A549 (cell line): ENCODE measurements around the gene PPAT. TPM values are rescaled to one million over a fixed set of nuclear protein-coding genes. Genes with fewer than 3 reads are reported as not detected.

Experiments
- ATAC-seq, 2 experiments: fragments of 200-7000 bp in 1 of 2; fragments of >200 bp in 1 of 2; cut with Nextera tagmentation in 1 of 2; cut with Tn5 transposase in 1 of 2; 3 replicates each; pipeline versions ENCODE4 v1.8.0 to v1.9.1; 2018 to 2020; ENCODE audit warnings: mild to moderate bottlenecking in 1 of 2, moderate library complexity in 1 of 2
- CTCF ChIA-PET: fragments of 300-600 bp; sonication (Branson Sonifier 250); formaldehyde crosslinking; extraction: SDS; loops from one replicate; lab custom pipeline; 2021; ENCODE audit warnings: antibody characterized with exemption, inconsistent platforms; lab: Yijun Ruan, JAX
- POLR2A ChIA-PET: fragments of 350-600 bp; formaldehyde crosslinking; extraction: SDS; loops from one replicate; lab custom pipeline; 2021; ENCODE audit warnings: antibody characterized with exemption, inconsistent platforms; lab: Yijun Ruan, JAX
- DNase-seq, 2 experiments: peaks; one replicate each; pipeline versions ENCODE4 v3.0.0 to v3.0.0-alpha.2; 2011 to 2016; ENCODE audit warnings: low read depth in 1 of 2, low spot score in 1 of 2
- FAIRE-seq: peaks from 2 replicates; lab custom pipeline; 2011; peaks lifted over from hg19 to GRCh38; lab: Jason Lieb, UNC
- H3K27ac ChIP-seq, 2 experiments: fragments of >200 bp; sonication (Bioruptor Twin); formaldehyde crosslinking; 3 replicates each; pipeline ENCODE4 v1.5.1; 2016 to 2017
- H3K4me1 ChIP-seq: fragments of >200 bp; sonication (Bioruptor Twin); formaldehyde crosslinking; 3 replicates; pipeline ENCODE4 v1.6.1; 2016
- H3K4me2 ChIP-seq: fragments of >200 bp; sonication (Bioruptor Twin); formaldehyde crosslinking; 3 replicates; pipeline ENCODE4 v1.6.1; 2016
- H3K4me3 ChIP-seq: fragments of >200 bp; sonication (Bioruptor Twin); formaldehyde crosslinking; 3 replicates; pipeline ENCODE4 v1.5.1; 2016
- H3K9me3 ChIP-seq: fragments of >200 bp; sonication (Bioruptor Twin); formaldehyde crosslinking; 3 replicates; pipeline ENCODE4 v1.6.1; 2016
- CHD2 ChIP-seq: fragments of 150-350 bp; IDR thresholded peaks from 2 replicates; pipeline ENCODE4 v1.6.1; 2014; ENCODE audit warnings: low read length; ENCODE audit not compliant: partially characterized antibody
- CHD4 ChIP-seq: fragments of 200-600 bp; sonication (generic); IDR thresholded peaks from 2 replicates; pipeline ENCODE4 v1.6.1; 2016; ENCODE audit warnings: antibody characterized with exemption, mild to moderate bottlenecking, borderline replicate concordance
- EHF ChIP-seq: fragments of 250-450 bp; sonication (Bioruptor Pico); IDR thresholded peaks from 2 replicates; pipeline ENCODE4 v1.5.0; 2020; ENCODE audit warnings: mild to moderate bottlenecking
- EP300 ChIP-seq, 2 experiments: fragments of >200 bp; sonication (Bioruptor Twin); formaldehyde crosslinking; IDR thresholded peaks; 2 replicates in 1 of 2; 3 replicates in 1 of 2; pipeline ENCODE4 v1.6.1; 2016 to 2017
- FOSL2 ChIP-seq, 2 experiments: fragments of 450-650 bp in 1 of 2; fragments of >200 bp in 1 of 2; sonication (Bioruptor Twin) in 1 of 2; formaldehyde crosslinking; IDR thresholded peaks; 2 replicates each; pipeline versions ENCODE4 v1.5.0 to v1.6.1; 2016 to 2020; ENCODE audit warnings: mild to moderate bottlenecking in 1 of 2, moderate library complexity in 1 of 2
- GATA3 ChIP-seq: IDR thresholded peaks from 2 replicates; pipeline ENCODE4 v1.6.1; 2012; ENCODE audit warnings: borderline replicate concordance
- JUN ChIP-seq, 2 experiments: fragments of >200 bp; sonication (Bioruptor Twin); formaldehyde crosslinking; IDR thresholded peaks; 2 replicates in 1 of 2; 3 replicates in 1 of 2; pipeline ENCODE4 v1.6.1; 2016 to 2017
- KDM1A ChIP-seq: fragments of 200-600 bp; sonication (generic); IDR thresholded peaks from 2 replicates; pipeline ENCODE4 v1.6.1; 2016; ENCODE audit warnings: low read depth, mild to moderate bottlenecking
- NFE2L2 ChIP-seq: fragments of 150-350 bp; conservative IDR thresholded peaks from 2 replicates; pipeline ENCODE4 v1.6.1; 2014; ENCODE audit warnings: low read length
- POLR2AphosphoS2 ChIP-seq: conservative IDR thresholded peaks from 2 replicates; pipeline ENCODE4 v1.6.1; 2012; ENCODE audit warnings: low read length, improper control_type of control experiment, inconsistent platforms
- RARB ChIP-seq: fragments of 250-450 bp; sonication (Bioruptor Pico); IDR thresholded peaks from 2 replicates; pipeline ENCODE4 v1.8.0; 2021; ENCODE audit warnings: mild to moderate bottlenecking, moderate library complexity
- RCOR1 ChIP-seq: fragments of 150-350 bp; IDR thresholded peaks from 2 replicates; pipeline ENCODE4 v1.6.1; 2014; ENCODE audit warnings: antibody characterized with exemption, low read length, low read depth
- RNF2 ChIP-seq: fragments of 200-600 bp; sonication (generic); IDR thresholded peaks from 2 replicates; pipeline ENCODE4 v1.6.1; 2016; ENCODE audit warnings: low read depth, mild to moderate bottlenecking, antibody characterized with exemption, moderate library complexity, borderline replicate concordance
- SREBF2 ChIP-seq: fragments of 450-650 bp; IDR thresholded peaks from 2 replicates; pipeline ENCODE4 v1.6.1; 2014; ENCODE audit warnings: mild to moderate bottlenecking, moderate library complexity
- TFCP2L1 ChIP-seq: fragments of 250-450 bp; sonication (Bioruptor Pico); IDR thresholded peaks from 2 replicates; pipeline ENCODE4 v1.5.0; 2021; ENCODE audit warnings: mild to moderate bottlenecking
- ZC3H11A ChIP-seq: fragments of 450-650 bp; IDR thresholded peaks from 2 replicates; pipeline ENCODE4 v1.6.1; 2014; ENCODE audit warnings: antibody characterized with exemption, mild to moderate bottlenecking
- ZSCAN20 ChIP-seq: fragments of 250-450 bp; sonication (Bioruptor Pico); IDR thresholded peaks from 2 replicates; pipeline ENCODE4 v1.8.0; 2022; ENCODE audit warnings: mild to moderate bottlenecking, moderate library complexity
- WGBS: methylation state at CpG from one replicate; pipeline ENCODE4 v1.1.6; 2017; ENCODE audit errors: missing lambda C conversion rate; 5-methylcytosine and 5-hydroxymethylcytosine counted together
- polyA plus RNA-seq, 4 experiments: library from polyadenylated mRNA; depleted of rRNA in 3 of 4; stranded (reverse); fragments of >200 nt; fragmentation: RNase III in 1 of 4; extraction: RNeasy Plus Mini Kit Qiagen cat#74134 plus additional on column Dnase treatment in 1 of 4; gene quantifications; 2 replicates in 3 of 4; 3 replicates in 1 of 4; pipeline ENCODE4 v1.2.3, GENCODE V29; 2011 to 2017
- TF ChIP-seq, protein P1 (sequence below): fragments of 450-650 bp; IDR thresholded peaks from 2 replicates; pipeline ENCODE4 v1.6.1; 2014; ENCODE audit warnings: antibody characterized with exemption
- TF ChIP-seq, protein P2 (sequence below): IDR thresholded peaks from 2 replicates; pipeline ENCODE4 v1.6.1; 2012; ENCODE audit warnings: low read depth, borderline replicate concordance
- TF ChIP-seq, protein P3 (sequence below): fragments of >200 bp; sonication (Bioruptor Twin); formaldehyde crosslinking; IDR thresholded peaks from 3 replicates; pipeline ENCODE4 v1.5.1; 2016
- TF ChIP-seq, protein P4 (sequence below): IDR thresholded peaks from 2 replicates; pipeline ENCODE4 v1.6.1; 2012
- TF ChIP-seq, protein P5 (sequence below): fragments of >200 bp; sonication (Bioruptor Twin); formaldehyde crosslinking; IDR thresholded peaks from 3 replicates; pipeline ENCODE4 v1.6.1; 2016
- TF ChIP-seq, protein P6 (sequence below): fragments of 250-450 bp; sonication (Bioruptor Pico); IDR thresholded peaks from 2 replicates; pipeline ENCODE4 v1.5.0; 2020; ENCODE audit warnings: low read depth, mild to moderate bottlenecking, moderate library complexity
- TF ChIP-seq, protein P7 (sequence below): fragments of 250-450 bp; sonication (Bioruptor Pico); IDR thresholded peaks from 2 replicates; pipeline ENCODE4 v1.5.0; 2021; ENCODE audit warnings: mild to moderate bottlenecking, moderate library complexity, borderline replicate concordance

PPAT gene
- polyA plus RNA-seq, 2 of the 4 experiments (the other 2 are of a cell fraction): 22.8 to 26.7 TPM

DNA sequence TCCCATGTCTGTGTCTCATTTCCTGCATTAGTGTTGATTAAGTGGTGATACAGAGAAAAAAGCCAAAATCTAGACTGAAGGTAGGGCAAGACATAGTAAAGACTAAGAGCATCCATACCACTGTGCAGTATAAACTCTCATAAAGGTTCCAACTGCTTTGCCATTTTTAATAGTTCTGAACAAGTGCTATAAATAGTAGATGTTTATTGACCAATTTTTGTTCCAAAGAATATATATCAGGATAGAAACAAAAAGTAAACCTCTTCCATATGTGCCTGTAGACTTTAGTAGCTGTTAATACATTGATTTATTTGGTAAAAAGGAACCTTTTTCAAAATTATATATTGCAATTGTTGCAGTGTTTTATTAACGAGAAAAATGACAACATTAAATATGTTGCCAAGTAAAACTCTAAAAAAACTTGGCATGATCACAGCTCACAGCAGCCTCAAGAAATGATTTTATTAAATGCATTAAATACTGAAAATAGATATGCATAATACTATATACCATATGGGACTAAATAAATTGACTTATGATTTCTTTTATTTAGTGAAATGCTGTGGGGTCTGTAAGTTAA is 25.8 kb downstream of the PPAT start (continued):
- TF ChIP-seq, protein P1, sequence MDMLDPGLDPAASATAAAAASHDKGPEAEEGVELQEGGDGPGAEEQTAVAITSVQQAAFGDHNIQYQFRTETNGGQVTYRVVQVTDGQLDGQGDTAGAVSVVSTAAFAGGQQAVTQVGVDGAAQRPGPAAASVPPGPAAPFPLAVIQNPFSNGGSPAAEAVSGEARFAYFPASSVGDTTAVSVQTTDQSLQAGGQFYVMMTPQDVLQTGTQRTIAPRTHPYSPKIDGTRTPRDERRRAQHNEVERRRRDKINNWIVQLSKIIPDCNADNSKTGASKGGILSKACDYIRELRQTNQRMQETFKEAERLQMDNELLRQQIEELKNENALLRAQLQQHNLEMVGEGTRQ: no peak
- TF ChIP-seq EHF (CRISPR knock-in tag): no peak
- TF ChIP-seq TFCP2L1 (CRISPR knock-in tag): no peak
- TF ChIP-seq JUN (IDR thresholded peaks at IDR 0.05): no peak

DNA sequence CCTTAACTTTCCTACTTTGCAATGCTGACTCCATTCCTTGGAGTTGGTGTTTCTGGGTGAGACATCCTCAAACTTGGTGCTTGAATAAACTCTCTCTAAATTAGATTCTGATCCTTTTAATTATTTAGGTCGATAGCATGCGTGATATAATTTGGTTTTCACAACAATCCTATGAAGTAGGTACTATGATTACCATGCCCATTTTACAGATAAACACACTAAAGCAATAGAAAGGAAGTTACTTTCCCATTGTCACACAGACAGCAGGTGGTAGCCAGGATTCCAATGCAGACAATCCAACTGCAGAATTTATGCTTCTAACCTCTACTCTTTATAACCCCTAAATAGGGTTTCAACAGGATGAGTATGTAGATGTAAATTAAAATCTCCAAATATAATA is 26.4 kb downstream of the PPAT start:
- TF ChIP-seq SREBF2 (no peak), RCOR1 (no peak), GATA3 (no peak), POLR2AphosphoS2 (no peak), KDM1A (no peak), ZSCAN20 (CRISPR knock-in tag) (no peak)
- TF ChIP-seq, protein P2, sequence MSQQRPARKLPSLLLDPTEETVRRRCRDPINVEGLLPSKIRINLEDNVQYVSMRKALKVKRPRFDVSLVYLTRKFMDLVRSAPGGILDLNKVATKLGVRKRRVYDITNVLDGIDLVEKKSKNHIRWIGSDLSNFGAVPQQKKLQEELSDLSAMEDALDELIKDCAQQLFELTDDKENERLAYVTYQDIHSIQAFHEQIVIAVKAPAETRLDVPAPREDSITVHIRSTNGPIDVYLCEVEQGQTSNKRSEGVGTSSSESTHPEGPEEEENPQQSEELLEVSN: no peak
- H3K4me2 ChIP-seq: no peak overlapping the region
- ATAC-seq (no peak), FAIRE-seq (no peak), DNase-seq (no peak)
- ChIA-PET CTCF (interaction anchor here (0.6 kb wide), 1 partner anchor 17 kb away, joined by 3 read pairs; no protein-coding TSS in a partner anchor), POLR2A (interaction anchor here (0.6 kb wide), 1 partner anchor 29 kb away, joined by 4 read pairs; no protein-coding TSS in a partner anchor)
- H3K4me1 ChIP-seq: peaks cover 28% of the 10 kb centered on the region
- H3K27ac ChIP-seq: no peak overlapping the region
- whole genome bisulfite sequencing: 97% methylated on average over 2 of the region's 2 CpGs
- H3K9me3 ChIP-seq: no peaks in the 10 kb centered on the region
- no peak overlapping the region for H3K4me3 ChIP-seq

DNA sequence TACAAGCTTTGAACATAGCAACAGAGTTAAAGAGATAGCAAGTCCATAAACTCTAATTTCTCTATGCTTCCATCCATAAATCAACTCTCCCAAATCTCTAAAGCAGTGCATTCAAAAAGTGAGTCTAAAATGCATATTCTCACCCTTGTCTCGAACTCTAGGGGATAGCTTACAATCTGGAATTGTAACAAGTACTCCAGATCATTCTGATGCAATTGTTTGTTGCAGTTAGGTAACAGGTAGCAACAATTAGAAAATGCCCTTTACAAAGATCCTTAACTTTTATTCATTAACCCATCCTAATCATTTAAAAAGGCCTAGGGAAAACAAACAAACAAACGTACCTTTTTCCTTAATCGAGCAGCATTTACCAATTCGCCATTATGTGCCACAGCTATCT is 29.3 kb downstream of the PPAT start:
- DNase-seq (no peak), ATAC-seq (no peak), FAIRE-seq (no peak)
- no peaks in the 10 kb centered on the region for H3K9me3 ChIP-seq
- H3K4me3 ChIP-seq: no peak overlapping the region
- CTCF ChIA-PET: interaction anchor here (0.8 kb wide), 1 partner anchor 29 kb away, joined by 3 read pairs; no protein-coding TSS in a partner anchor
- POLR2A ChIA-PET: no interaction called here
- H3K4me1 ChIP-seq: peaks cover 17% of the 10 kb centered on the region
- no peak overlapping the region for H3K4me2 ChIP-seq
- 86% methylated on average over 4 of the region's 4 CpGs for WGBS
- H3K27ac ChIP-seq: no peak overlapping the region
- TF ChIP-seq RARB (CRISPR knock-in tag): no peak
- no peak for TF ChIP-seq NFE2L2
- TF ChIP-seq, protein P3, sequence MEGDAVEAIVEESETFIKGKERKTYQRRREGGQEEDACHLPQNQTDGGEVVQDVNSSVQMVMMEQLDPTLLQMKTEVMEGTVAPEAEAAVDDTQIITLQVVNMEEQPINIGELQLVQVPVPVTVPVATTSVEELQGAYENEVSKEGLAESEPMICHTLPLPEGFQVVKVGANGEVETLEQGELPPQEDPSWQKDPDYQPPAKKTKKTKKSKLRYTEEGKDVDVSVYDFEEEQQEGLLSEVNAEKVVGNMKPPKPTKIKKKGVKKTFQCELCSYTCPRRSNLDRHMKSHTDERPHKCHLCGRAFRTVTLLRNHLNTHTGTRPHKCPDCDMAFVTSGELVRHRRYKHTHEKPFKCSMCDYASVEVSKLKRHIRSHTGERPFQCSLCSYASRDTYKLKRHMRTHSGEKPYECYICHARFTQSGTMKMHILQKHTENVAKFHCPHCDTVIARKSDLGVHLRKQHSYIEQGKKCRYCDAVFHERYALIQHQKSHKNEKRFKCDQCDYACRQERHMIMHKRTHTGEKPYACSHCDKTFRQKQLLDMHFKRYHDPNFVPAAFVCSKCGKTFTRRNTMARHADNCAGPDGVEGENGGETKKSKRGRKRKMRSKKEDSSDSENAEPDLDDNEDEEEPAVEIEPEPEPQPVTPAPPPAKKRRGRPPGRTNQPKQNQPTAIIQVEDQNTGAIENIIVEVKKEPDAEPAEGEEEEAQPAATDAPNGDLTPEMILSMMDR: no peak
- TF ChIP-seq, protein P1: no peak
- TF ChIP-seq, protein P4, sequence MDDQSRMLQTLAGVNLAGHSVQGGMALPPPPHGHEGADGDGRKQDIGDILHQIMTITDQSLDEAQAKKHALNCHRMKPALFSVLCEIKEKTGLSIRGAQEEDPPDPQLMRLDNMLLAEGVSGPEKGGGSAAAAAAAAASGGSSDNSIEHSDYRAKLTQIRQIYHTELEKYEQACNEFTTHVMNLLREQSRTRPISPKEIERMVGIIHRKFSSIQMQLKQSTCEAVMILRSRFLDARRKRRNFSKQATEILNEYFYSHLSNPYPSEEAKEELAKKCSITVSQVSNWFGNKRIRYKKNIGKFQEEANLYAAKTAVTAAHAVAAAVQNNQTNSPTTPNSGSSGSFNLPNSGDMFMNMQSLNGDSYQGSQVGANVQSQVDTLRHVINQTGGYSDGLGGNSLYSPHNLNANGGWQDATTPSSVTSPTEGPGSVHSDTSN: no peak
- no peak for TF ChIP-seq FOSL2 (IDR thresholded peaks at IDR 0.05)
- no peak for TF ChIP-seq FOSL2 (CRISPR knock-in tag; IDR thresholded peaks at IDR 0.05)
- TF ChIP-seq, protein P5, sequence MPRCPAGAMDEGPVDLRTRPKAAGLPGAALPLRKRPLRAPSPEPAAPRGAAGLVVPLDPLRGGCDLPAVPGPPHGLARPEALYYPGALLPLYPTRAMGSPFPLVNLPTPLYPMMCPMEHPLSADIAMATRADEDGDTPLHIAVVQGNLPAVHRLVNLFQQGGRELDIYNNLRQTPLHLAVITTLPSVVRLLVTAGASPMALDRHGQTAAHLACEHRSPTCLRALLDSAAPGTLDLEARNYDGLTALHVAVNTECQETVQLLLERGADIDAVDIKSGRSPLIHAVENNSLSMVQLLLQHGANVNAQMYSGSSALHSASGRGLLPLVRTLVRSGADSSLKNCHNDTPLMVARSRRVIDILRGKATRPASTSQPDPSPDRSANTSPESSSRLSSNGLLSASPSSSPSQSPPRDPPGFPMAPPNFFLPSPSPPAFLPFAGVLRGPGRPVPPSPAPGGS: no peak
- TF ChIP-seq RNF2: no peak
- TF ChIP-seq, protein P6, sequence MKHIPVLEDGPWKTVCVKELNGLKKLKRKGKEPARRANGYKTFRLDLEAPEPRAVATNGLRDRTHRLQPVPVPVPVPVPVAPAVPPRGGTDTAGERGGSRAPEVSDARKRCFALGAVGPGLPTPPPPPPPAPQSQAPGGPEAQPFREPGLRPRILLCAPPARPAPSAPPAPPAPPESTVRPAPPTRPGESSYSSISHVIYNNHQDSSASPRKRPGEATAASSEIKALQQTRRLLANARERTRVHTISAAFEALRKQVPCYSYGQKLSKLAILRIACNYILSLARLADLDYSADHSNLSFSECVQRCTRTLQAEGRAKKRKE (CRISPR knock-in tag): no peak
- no peak for TF ChIP-seq ZC3H11A
- no peak for TF ChIP-seq CHD4
- no peak for TF ChIP-seq EP300 (IDR thresholded peaks at IDR 0.05)
- TF ChIP-seq, protein P7, sequence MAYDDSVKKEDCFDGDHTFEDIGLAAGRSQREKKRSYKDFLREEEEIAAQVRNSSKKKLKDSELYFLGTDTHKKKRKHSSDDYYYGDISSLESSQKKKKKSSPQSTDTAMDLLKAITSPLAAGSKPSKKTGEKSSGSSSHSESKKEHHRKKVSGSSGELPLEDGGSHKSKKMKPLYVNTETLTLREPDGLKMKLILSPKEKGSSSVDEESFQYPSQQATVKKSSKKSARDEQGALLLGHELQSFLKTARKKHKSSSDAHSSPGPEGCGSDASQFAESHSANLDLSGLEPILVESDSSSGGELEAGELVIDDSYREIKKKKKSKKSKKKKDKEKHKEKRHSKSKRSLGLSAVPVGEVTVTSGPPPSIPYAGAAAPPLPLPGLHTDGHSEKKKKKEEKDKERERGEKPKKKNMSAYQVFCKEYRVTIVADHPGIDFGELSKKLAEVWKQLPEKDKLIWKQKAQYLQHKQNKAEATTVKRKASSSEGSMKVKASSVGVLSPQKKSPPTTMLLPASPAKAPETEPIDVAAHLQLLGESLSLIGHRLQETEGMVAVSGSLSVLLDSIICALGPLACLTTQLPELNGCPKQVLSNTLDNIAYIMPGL (CRISPR knock-in tag): no peak
- TF ChIP-seq SREBF2: no peak
- TF ChIP-seq CHD2: no peak
- TF ChIP-seq, protein P2: no peak
